ENCODE data around the gene FRMD4A.

DNA sequence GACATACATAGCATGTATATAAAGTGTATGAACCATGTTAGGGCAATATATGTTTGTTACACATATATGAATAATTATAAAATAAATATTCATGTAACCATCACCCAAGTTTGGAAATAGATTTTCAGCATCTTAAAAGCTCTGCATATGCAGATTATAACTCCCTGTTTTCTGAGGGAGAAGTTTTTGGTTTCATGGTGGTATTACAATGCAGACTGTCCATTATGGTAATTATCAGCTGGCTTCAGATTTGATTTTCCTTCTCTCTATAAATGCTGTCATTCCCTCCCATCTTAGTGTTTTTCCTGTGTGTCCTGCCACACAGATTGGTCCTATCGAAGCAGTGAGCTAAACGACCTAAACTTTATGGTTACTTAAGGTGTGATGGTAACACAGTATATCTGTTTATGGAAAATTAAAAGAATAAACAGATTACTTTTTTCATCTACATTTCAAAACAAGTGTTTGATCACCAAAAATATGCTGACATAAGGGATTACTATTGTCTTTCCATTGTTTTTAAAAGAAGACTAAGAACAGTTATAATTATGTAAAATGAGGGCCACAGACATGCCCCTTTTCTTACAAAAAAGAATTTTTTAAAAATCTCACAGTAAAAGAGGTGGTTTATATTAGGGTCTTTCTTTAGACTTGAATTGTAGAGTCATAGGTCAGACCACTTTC is 726.2 kb downstream of the FRMD4A start:
- TF ChIP-seq, protein P1, sequence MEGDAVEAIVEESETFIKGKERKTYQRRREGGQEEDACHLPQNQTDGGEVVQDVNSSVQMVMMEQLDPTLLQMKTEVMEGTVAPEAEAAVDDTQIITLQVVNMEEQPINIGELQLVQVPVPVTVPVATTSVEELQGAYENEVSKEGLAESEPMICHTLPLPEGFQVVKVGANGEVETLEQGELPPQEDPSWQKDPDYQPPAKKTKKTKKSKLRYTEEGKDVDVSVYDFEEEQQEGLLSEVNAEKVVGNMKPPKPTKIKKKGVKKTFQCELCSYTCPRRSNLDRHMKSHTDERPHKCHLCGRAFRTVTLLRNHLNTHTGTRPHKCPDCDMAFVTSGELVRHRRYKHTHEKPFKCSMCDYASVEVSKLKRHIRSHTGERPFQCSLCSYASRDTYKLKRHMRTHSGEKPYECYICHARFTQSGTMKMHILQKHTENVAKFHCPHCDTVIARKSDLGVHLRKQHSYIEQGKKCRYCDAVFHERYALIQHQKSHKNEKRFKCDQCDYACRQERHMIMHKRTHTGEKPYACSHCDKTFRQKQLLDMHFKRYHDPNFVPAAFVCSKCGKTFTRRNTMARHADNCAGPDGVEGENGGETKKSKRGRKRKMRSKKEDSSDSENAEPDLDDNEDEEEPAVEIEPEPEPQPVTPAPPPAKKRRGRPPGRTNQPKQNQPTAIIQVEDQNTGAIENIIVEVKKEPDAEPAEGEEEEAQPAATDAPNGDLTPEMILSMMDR (IDR thresholded peaks at IDR 0.05) = no peak
- TF ChIP-seq ZFX (IDR thresholded peaks at IDR 0.05; ENCODE audit: borderline replicate concordance) = no peak
